Mesenchymal stem cell (in vitro differentiated cells and primary cell): ENCODE measurements around the gene MYO1D.

ENCODE experiments used
- DNase-seq: peaks from one replicate; pipeline ENCODE4 v3.0.0-alpha.2; 2013
- H2AFZ ChIP-seq: one replicate; pipeline ENCODE4 v1.6.1; 2013; ENCODE audit warnings: low read depth, mild to moderate bottlenecking, control low read depth, inconsistent platforms, low read length, moderate library complexity
- H2AK5ac ChIP-seq: 2 replicates; pipeline ENCODE4 v1.6.1; 2013; ENCODE audit warnings: low read length, moderate library complexity, mild to moderate bottlenecking, inconsistent platforms; ENCODE audit not compliant: severe bottlenecking
- H2BK120ac ChIP-seq: one replicate; pipeline ENCODE4 v1.6.1; 2013; ENCODE audit warnings: low read depth, mild to moderate bottlenecking, inconsistent platforms, low read length, moderate library complexity
- H2BK12ac ChIP-seq, 2 experiments: one replicate each; pipeline ENCODE4 v1.6.1; 2013; ENCODE audit warnings: inconsistent platforms in 2 of 2, low read length in 2 of 2, mild to moderate bottlenecking in 2 of 2, moderate library complexity in 2 of 2, control low read depth in 1 of 2
- H2BK15ac ChIP-seq: one replicate; pipeline ENCODE4 v1.6.1; 2013; ENCODE audit warnings: mild to moderate bottlenecking, low read depth, inconsistent platforms; ENCODE audit not compliant: poor library complexity, severe bottlenecking
- H2BK5ac ChIP-seq: 2 replicates; pipeline ENCODE4 v1.6.1; 2013; ENCODE audit warnings: low read depth, mild to moderate bottlenecking, low read length, control low read depth, inconsistent platforms; ENCODE audit not compliant: poor library complexity, severe bottlenecking
- H3K14ac ChIP-seq, 2 experiments: one replicate each; pipeline ENCODE4 v1.6.1; 2013; ENCODE audit warnings: inconsistent platforms in 2 of 2, low read length in 2 of 2, control low read depth in 1 of 2, mild to moderate bottlenecking in 1 of 2, moderate library complexity in 1 of 2
- H3K18ac ChIP-seq, 2 experiments: one replicate each; pipeline ENCODE4 v1.6.1; 2013; ENCODE audit warnings: inconsistent platforms in 2 of 2, low read length in 2 of 2, control low read depth in 1 of 2, low read depth in 1 of 2, mild to moderate bottlenecking in 1 of 2
- H3K23ac ChIP-seq, 2 experiments: one replicate each; pipeline ENCODE4 v1.6.1; 2013; ENCODE audit warnings: inconsistent platforms in 2 of 2, low read length in 2 of 2, mild to moderate bottlenecking in 2 of 2, moderate library complexity in 2 of 2, control low read depth in 1 of 2
- H3K27ac ChIP-seq: 2 replicates; pipeline ENCODE4 v1.5.1; 2013; ENCODE audit warnings: mild to moderate bottlenecking, moderate library complexity, low read length, control low read depth, inconsistent platforms; ENCODE audit not compliant: poor library complexity, severe bottlenecking
- H3K27me3 ChIP-seq, 2 experiments: 2 replicates each; pipeline versions ENCODE4 v1.6.1 to v1.7.0; 2013; ENCODE audit warnings: low read length in 2 of 2, mild to moderate bottlenecking in 2 of 2, moderate library complexity in 2 of 2, control low read depth in 1 of 2, inconsistent platforms in 1 of 2; ENCODE audit not compliant: control insufficient read depth in 1 of 2, insufficient read depth in 1 of 2
- H3K36me3 ChIP-seq, 2 experiments: 2 replicates each; pipeline versions ENCODE4 v1.6.1 to v1.7.0; 2013; ENCODE audit warnings: low read length in 2 of 2, control low read depth in 1 of 2, inconsistent platforms in 1 of 2, low read depth in 1 of 2, mild to moderate bottlenecking in 1 of 2; ENCODE audit not compliant: insufficient read depth in 2 of 2, control insufficient read depth in 1 of 2
- H3K4ac ChIP-seq, 2 experiments: one replicate each; pipeline ENCODE4 v1.6.1; 2013; ENCODE audit warnings: inconsistent platforms in 2 of 2, low read length in 2 of 2, mild to moderate bottlenecking in 2 of 2, moderate library complexity in 2 of 2, control low read depth in 1 of 2, low read depth in 1 of 2
- H3K4me1 ChIP-seq: 2 replicates; pipeline ENCODE4 v1.6.1; 2013; ENCODE audit warnings: low read depth, low read length, control low read depth; ENCODE audit not compliant: control insufficient read depth, insufficient read depth
- H3K4me2 ChIP-seq: 2 replicates; pipeline ENCODE4 v1.6.1; 2013; ENCODE audit warnings: low read length, mild to moderate bottlenecking, inconsistent platforms; ENCODE audit not compliant: poor library complexity, severe bottlenecking
- H3K4me3 ChIP-seq, 2 experiments: 2 replicates each; pipeline versions ENCODE4 v1.5.1 to v1.7.0; 2013; ENCODE audit warnings: low read length in 2 of 2, mild to moderate bottlenecking in 2 of 2, control low read depth in 1 of 2, low read depth in 1 of 2; ENCODE audit not compliant: insufficient read depth in 1 of 2
- H3K79me1 ChIP-seq: replicated peaks from 2 replicates; pipeline ENCODE4 v1.6.1; 2013; ENCODE audit warnings: mild to moderate bottlenecking, control low read depth, low read length, inconsistent platforms; ENCODE audit not compliant: poor library complexity, severe bottlenecking
- H3K9ac ChIP-seq: 2 replicates; pipeline ENCODE4 v1.7.0; 2013; ENCODE audit warnings: mild to moderate bottlenecking, low read length, moderate library complexity
- H3K9me3 ChIP-seq: 2 replicates; pipeline ENCODE4 v1.7.0; 2013; ENCODE audit warnings: mild to moderate bottlenecking, low read length; ENCODE audit not compliant: control insufficient read depth
- H4K8ac ChIP-seq: one replicate; pipeline ENCODE4 v1.6.1; 2013; ENCODE audit warnings: inconsistent platforms, mild to moderate bottlenecking, low read length, moderate library complexity
- H4K91ac ChIP-seq: one replicate; pipeline ENCODE4 v1.6.1; 2013; ENCODE audit warnings: mild to moderate bottlenecking, low read length, inconsistent platforms
- WGBS: methylation state at CpG from one replicate; pipeline ENCODE4 v1.1.7; 2013; ENCODE audit warnings: mixed read lengths; 5-methylcytosine and 5-hydroxymethylcytosine counted together

MYO1D gene

DNA sequence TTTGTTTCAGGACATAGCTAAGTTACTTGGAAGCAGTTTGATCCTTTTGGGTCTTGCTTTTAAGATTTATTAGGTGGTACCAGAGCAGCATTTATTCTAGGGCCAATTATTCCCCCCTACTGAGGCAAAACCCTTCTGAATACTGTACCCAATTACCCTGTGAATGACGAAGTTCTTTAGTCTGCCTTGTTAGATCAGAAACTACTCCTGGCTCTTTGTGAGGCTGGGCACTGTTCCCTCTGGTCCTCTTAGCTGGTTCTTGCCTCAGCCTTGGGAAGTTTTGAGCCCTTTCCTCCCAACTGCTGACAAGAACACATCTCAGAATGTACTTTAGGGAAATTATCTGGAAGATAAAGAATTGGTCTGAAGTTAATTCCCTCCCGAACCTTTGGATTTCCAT lies 274.5 kb downstream of the MYO1D start:
- Histone ChIP-seq H3K4me2 (no peak overlapping the region), H3K36me3 (peaks cover 0 to 49% of the 10 kb centered on the region in 2 experiments), H3K4me3 (no peak overlapping the region), H3K79me1 (no peaks in the 10 kb centered on the region), H2BK120ac (no peak overlapping the region), H2BK5ac (no peak overlapping the region), H3K9ac (no peak overlapping the region), H2BK15ac (no peak overlapping the region), H4K8ac (no peak overlapping the region), H2AK5ac (no peak overlapping the region), H2BK12ac (no peak overlapping the region), H3K23ac (no peak overlapping the region), H3K27me3 (no peaks in the 10 kb centered on the region), H3K14ac (no peak overlapping the region), H3K4ac (no peak overlapping the region), H3K4me1 (no peaks in the 10 kb centered on the region), H2AFZ (no peak overlapping the region), H4K91ac (no peak overlapping the region), H3K18ac (no peak overlapping the region), H3K27ac (no peak overlapping the region), H3K9me3 (peaks cover 8% of the 10 kb centered on the region)
- no peak for DNase-seq
- WGBS, result 100% methylated on average over 1 of the region's 2 CpGs

DNA sequence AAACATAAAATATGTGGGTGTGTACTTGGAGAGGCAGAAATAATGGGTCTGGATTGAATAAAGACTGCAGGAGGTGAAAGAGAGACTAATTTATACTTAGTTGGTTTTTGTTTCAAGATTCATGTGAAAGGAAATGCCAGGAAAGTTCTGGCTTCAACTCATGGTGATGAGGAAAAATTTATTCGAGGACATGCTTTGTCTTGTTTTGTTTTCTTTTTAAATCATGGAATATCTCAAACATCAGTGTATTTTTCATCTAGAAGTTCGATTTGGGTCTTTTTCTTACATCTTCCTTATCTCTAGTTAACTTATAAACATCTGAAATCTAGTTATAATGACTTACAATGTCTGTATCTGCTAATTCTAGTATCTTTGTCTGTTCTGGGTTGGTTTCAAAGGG lies 275.1 kb downstream of the MYO1D start:
- no peak overlapping the region for H2AK5ac ChIP-seq
- H4K91ac ChIP-seq, result no peak overlapping the region
- H3K18ac ChIP-seq, result no peak overlapping the region
- H3K4me2 ChIP-seq, result no peak overlapping the region
- H3K4me1 ChIP-seq, result no peaks in the 10 kb centered on the region
- no peak overlapping the region for H3K9ac ChIP-seq
- no peak overlapping the region for H3K14ac ChIP-seq
- peaks cover 0 to 49% of the 10 kb centered on the region in 2 experiments for H3K36me3 ChIP-seq
- H3K4me3 ChIP-seq, result no peak overlapping the region
- H3K27me3 ChIP-seq, result no peaks in the 10 kb centered on the region
- H4K8ac ChIP-seq, result no peak overlapping the region
- H3K23ac ChIP-seq, result no peak overlapping the region
- no peak overlapping the region for H2BK120ac ChIP-seq
- H2BK5ac ChIP-seq, result no peak overlapping the region
- H3K4ac ChIP-seq, result no peak overlapping the region
- no CpG with 5 or more reads among the region's 2 CpGs for WGBS
- no peak for DNase-seq
- H3K27ac ChIP-seq, result no peak overlapping the region
- peaks cover 8% of the 10 kb centered on the region for H3K9me3 ChIP-seq
- no peak overlapping the region for H2AFZ ChIP-seq
- no peak overlapping the region for H2BK15ac ChIP-seq
- no peak overlapping the region for H2BK12ac ChIP-seq
- no peaks in the 10 kb centered on the region for H3K79me1 ChIP-seq

GRCh38 chr17:32596628-32597027 lies 280.3 kb downstream of the MYO1D start:
- Histone ChIP-seq H3K4me3 (no peak overlapping the region), H3K9me3 (peaks cover 8% of the 10 kb centered on the region), H3K27me3 (no peaks in the 10 kb centered on the region), H3K27ac (no peak overlapping the region), H4K8ac (no peak overlapping the region), H4K91ac (no peak overlapping the region), H3K4me1 (no peaks in the 10 kb centered on the region), H2BK15ac (no peak overlapping the region), H2AFZ (no peak overlapping the region), H3K14ac (no peak overlapping the region), H3K18ac (no peak overlapping the region), H2BK5ac (no peak overlapping the region), H3K4me2 (no peak overlapping the region), H3K79me1 (no peaks in the 10 kb centered on the region), H2AK5ac (no peak overlapping the region), H3K4ac (no peak overlapping the region), H3K23ac (no peak overlapping the region), H2BK120ac (no peak overlapping the region), H2BK12ac (no peak overlapping the region), H3K9ac (no peak overlapping the region), H3K36me3 (peaks cover 0 to 49% of the 10 kb centered on the region in 2 experiments)
- no peak for DNase-seq
- 67% methylated on average over 1 of the region's 2 CpGs for WGBS

- Histone ChIP-seq H4K8ac (no peak overlapping the region), H4K91ac (peak overlapping the region; percentile 56), H3K27ac (no peak overlapping the region)
These were observed 280.7 kb downstream of the MYO1D start for GRCh38 chr17:32596206-32596605.

More at GRCh38 chr17:32596206-32596605, 280.7 kb downstream of the MYO1D start:
- H3K23ac ChIP-seq, result no peak overlapping the region
- no peak overlapping the region for H2BK15ac ChIP-seq
- H3K18ac ChIP-seq, result no peak overlapping the region
- peaks cover 0 to 44% of the 10 kb centered on the region in 2 experiments for H3K36me3 ChIP-seq
- H2AFZ ChIP-seq, result no peak overlapping the region
- DNase-seq, result no peak
- H3K4me2 ChIP-seq, result no peak overlapping the region
- 82% methylated on average over 5 of the region's 8 CpGs for WGBS
- H3K27me3 ChIP-seq, result no peaks in the 10 kb centered on the region
- no peaks in the 10 kb centered on the region for H3K4me1 ChIP-seq
- no peak overlapping the region for H3K4ac ChIP-seq
- H2BK5ac ChIP-seq, result no peak overlapping the region
- no peak overlapping the region for H3K9ac ChIP-seq
- H2AK5ac ChIP-seq, result no peak overlapping the region
- H3K79me1 ChIP-seq, result no peaks in the 10 kb centered on the region
- H2BK12ac ChIP-seq, result no peak overlapping the region
- no peak overlapping the region for H2BK120ac ChIP-seq
- no peak overlapping the region for H3K14ac ChIP-seq
- H3K9me3 ChIP-seq, result peaks cover 8% of the 10 kb centered on the region
- H3K4me3 ChIP-seq, result no peak overlapping the region
